NT2/D1 (cell line): ENCODE data around the gene TPSB2.

Experiments used
- YY1 ChIP-seq: IDR thresholded peaks from 2 replicates; pipeline ENCODE4 v1.6.1; 2011; ENCODE audit not compliant: insufficient read length, insufficient read depth
- ZNF274 ChIP-seq: IDR thresholded peaks from 2 replicates; pipeline ENCODE4 v1.6.1; 2011; ENCODE audit warnings: mild to moderate bottlenecking, low read depth, low read length

GRCh38 chr16:1182316-1182671, 47.7 kb downstream of the TPSB2 start:
- TF ChIP-seq YY1 (no peak), ZNF274 (no peak)
